K562 (cell line): ENCODE measurements around the gene TACR2. TPM values are rescaled to one million over a fixed set of nuclear protein-coding genes. Genes with fewer than 3 reads are reported as not detected.

Experiments
- ATAC-seq: fragments of 200-7000 bp; cut with Tn5 transposase; 3 replicates; pipeline ENCODE4 v1.9.1; 2020; ENCODE audit warnings: moderate library complexity
- BruUV-seq: library from RNA; stranded (reverse); fragments of 400-500 nt; replicated peaks from 2 replicates; lab custom pipeline; 2021; lab: Mats Ljungman, UMichigan
- CTCF ChIA-PET: fragments of 300-600 bp; formaldehyde crosslinking; extraction: SDS; loops from one replicate; lab custom pipeline; 2021; ENCODE audit warnings: low intra/inter-chr PET ratio; lab: Yijun Ruan, JAX
- POLR2A ChIA-PET: fragments of 300-600, 350-650 bp; sonication (Branson Sonifier 250); formaldehyde crosslinking; extraction: SDS; loops from one replicate; lab custom pipeline; 2021; ENCODE audit warnings: antibody characterized with exemption, inconsistent platforms; lab: Yijun Ruan, JAX
- DNase-seq, 4 experiments: peaks; one replicate each; pipeline versions ENCODE4 v3.0.0 to v3.0.0-alpha.2; 2011 to 2018; ENCODE audit warnings: low spot score in 3 of 4, mixed read lengths in 3 of 4; ENCODE audit errors: extremely low read depth in 1 of 4
- FAIRE-seq: peaks from 2 replicates; lab custom pipeline; 2011; peaks lifted over from hg19 to GRCh38; lab: Jason Lieb, UNC
- H2AFZ ChIP-seq: 2 replicates; pipeline ENCODE4 v1.6.0; 2011; ENCODE audit warnings: low read depth, low read length, control low read depth, inconsistent platforms
- H3K27ac ChIP-seq: fragments of 200-600 bp; 3 replicates; pipeline ENCODE4 v1.8.0; 2011; ENCODE audit warnings: low read depth, mild to moderate bottlenecking, control low read depth, inconsistent platforms, low read length, moderate library complexity, mixed read lengths; ENCODE audit errors: extremely low read depth
- H3K27me3 ChIP-seq, 2 experiments: fragments of 300-600 bp in 1 of 2; 2 replicates in 1 of 2; 3 replicates in 1 of 2; pipeline versions ENCODE4 v1.6.0 to v1.8.0; 2011; ENCODE audit warnings: inconsistent platforms in 2 of 2, low read length in 2 of 2, mild to moderate bottlenecking in 1 of 2, mixed read lengths in 1 of 2, moderate library complexity in 1 of 2; ENCODE audit not compliant: control insufficient read depth in 2 of 2, insufficient read depth in 2 of 2
- H3K36me3 ChIP-seq: fragments of 300-600 bp; 3 replicates; pipeline ENCODE4 v1.8.0; 2011; ENCODE audit warnings: mild to moderate bottlenecking, low read length, inconsistent platforms; ENCODE audit not compliant: control insufficient read depth, insufficient read depth
- H3K4me1 ChIP-seq, 2 experiments: fragments of 200-600 bp in 1 of 2; replicated peaks in 1 of 2; 2 replicates in 1 of 2; 3 replicates in 1 of 2; pipeline versions ENCODE4 v1.5.1 to v1.8.0; 2011; ENCODE audit warnings: inconsistent platforms in 2 of 2, low read length in 2 of 2, mild to moderate bottlenecking in 1 of 2, mixed read lengths in 1 of 2, moderate library complexity in 1 of 2; ENCODE audit not compliant: control insufficient read depth in 2 of 2, insufficient read depth in 2 of 2
- H3K4me2 ChIP-seq: 2 replicates; pipeline ENCODE4 v1.6.1; 2011; ENCODE audit warnings: low read length, control low read depth, inconsistent platforms, mixed read lengths; ENCODE audit not compliant: insufficient read depth
- H3K4me3 ChIP-seq: fragments of 200-600 bp; sonication (generic), shearing (Covaris generic); 2 replicates; pipeline ENCODE4 v1.5.1; 2016; ENCODE audit warnings: control low read depth, inconsistent platforms
- H3K79me2 ChIP-seq: fragments of 200-600 bp; 3 replicates; pipeline ENCODE4 v1.8.0; 2011; ENCODE audit warnings: low read length, inconsistent platforms; ENCODE audit not compliant: control insufficient read depth, insufficient read depth
- H3K9ac ChIP-seq, 2 experiments: 2 replicates each; pipeline versions ENCODE4 v1.6.0 to v1.6.1; 2011; ENCODE audit warnings: low read depth in 2 of 2, low read length in 2 of 2, control low read depth in 1 of 2, inconsistent platforms in 1 of 2, mild to moderate bottlenecking in 1 of 2, mixed read lengths in 1 of 2; ENCODE audit not compliant: insufficient read depth in 1 of 2
- H3K9me1 ChIP-seq: one replicate; pipeline ENCODE4 v1.6.0; 2011; ENCODE audit warnings: inconsistent platforms, mild to moderate bottlenecking, low read length, moderate library complexity; ENCODE audit not compliant: control insufficient read depth, insufficient read depth
- H3K9me3 ChIP-seq: replicated peaks from 2 replicates; pipeline ENCODE4 v1.5.1; 2011; ENCODE audit warnings: low read depth, low read length, inconsistent platforms; ENCODE audit not compliant: control insufficient read depth, insufficient read depth
- H4K20me1 ChIP-seq: replicated peaks from 2 replicates; pipeline ENCODE4 v1.6.1; 2011; ENCODE audit warnings: low read length, inconsistent platforms, mixed read lengths; ENCODE audit not compliant: control insufficient read depth, insufficient read depth
- ATF3 ChIP-seq, 2 experiments: fragments of 450-650 bp in 1 of 2; sonication (generic) in 1 of 2; formaldehyde crosslinking in 1 of 2; IDR thresholded peaks in 1 of 2; conservative IDR thresholded peaks in 1 of 2; 2 replicates each; pipeline versions ENCODE4 v1.6.1 to v1.8.1; 2016 to 2023; ENCODE audit warnings: mild to moderate bottlenecking in 2 of 2, moderate library complexity in 2 of 2, inconsistent platforms in 1 of 2, missing genetic modification reagents in 1 of 2
- ELF1 ChIP-seq: fragments of 200-800 bp; sonication (Bioruptor generic); IDR thresholded peaks from 2 replicates; pipeline ENCODE4 v1.6.1; 2016; ENCODE audit warnings: missing genetic modification characterization, missing compliant biosample characterization
- ELK3 ChIP-seq: fragments of 450-650 bp; formaldehyde crosslinking; IDR thresholded peaks from 2 replicates; pipeline ENCODE4 v1.4.0; 2020; ENCODE audit warnings: mild to moderate bottlenecking
- FIP1L1 ChIP-seq: fragments of 200-400 bp; formaldehyde crosslinking; IDR thresholded peaks from 2 replicates; pipeline ENCODE4 v1.6.1; 2018; ENCODE audit warnings: mild to moderate bottlenecking, low read depth, low read length; ENCODE audit not compliant: poor library complexity, severe bottlenecking
- IRF2 ChIP-seq: sonication (generic); formaldehyde crosslinking; IDR thresholded peaks from 2 replicates; pipeline ENCODE4 v1.8.1; 2022; ENCODE audit warnings: mild to moderate bottlenecking, missing genetic modification reagents
- MYBL2 ChIP-seq, 2 experiments: fragments of 450-650 bp in 1 of 2; sonication (generic) in 1 of 2; formaldehyde crosslinking in 1 of 2; IDR thresholded peaks; 2 replicates each; pipeline versions ENCODE4 v1.6.1 to v1.8.1; 2017 to 2022; ENCODE audit warnings: borderline replicate concordance in 1 of 2, inconsistent platforms in 1 of 2, low read depth in 1 of 2, mild to moderate bottlenecking in 1 of 2, missing genetic modification reagents in 1 of 2, moderate library complexity in 1 of 2
- POLR2B ChIP-seq: fragments of 450-650 bp; IDR thresholded peaks from 2 replicates; pipeline ENCODE4 v1.6.1; 2018; ENCODE audit warnings: low read depth; ENCODE audit not compliant: partially characterized antibody
- PREB ChIP-seq: sonication (generic); formaldehyde crosslinking; IDR thresholded peaks from 2 replicates; pipeline ENCODE4 v1.8.1; 2023; ENCODE audit warnings: mild to moderate bottlenecking, missing genetic modification reagents
- SRSF7 ChIP-seq: fragments of 200-400 bp; formaldehyde crosslinking; optimal IDR thresholded peaks from 2 replicates; pipeline ENCODE3; 2017; ENCODE audit warnings: mild to moderate bottlenecking, low read depth, low read length
- ZBTB5 ChIP-seq: fragments of 450-650 bp; IDR thresholded peaks from 2 replicates; pipeline ENCODE4 v1.6.1; 2017; ENCODE audit warnings: antibody characterized with exemption
- ZNF143 ChIP-seq: sonication (generic); formaldehyde crosslinking; IDR thresholded peaks from 2 replicates; pipeline ENCODE4 v1.9.0; 2022; ENCODE audit warnings: mild to moderate bottlenecking, missing genetic modification reagents
- ZNF263 ChIP-seq: sonication (generic); formaldehyde crosslinking; IDR thresholded peaks from 2 replicates; pipeline ENCODE4 v1.8.0; 2022; ENCODE audit warnings: mild to moderate bottlenecking, missing genetic modification reagents, borderline replicate concordance
- ZNF311 ChIP-seq: fragments of 250-450 bp; sonication (Bioruptor Pico); IDR thresholded peaks from 2 replicates; pipeline ENCODE4 v1.4.0; 2020; ENCODE audit warnings: mild to moderate bottlenecking, moderate library complexity
- ZNF431 ChIP-seq: sonication (generic); formaldehyde crosslinking; IDR thresholded peaks from 2 replicates; pipeline ENCODE4 v1.8.0; 2022; ENCODE audit warnings: mild to moderate bottlenecking, missing genetic modification reagents
- ZNF695 ChIP-seq: fragments of 450-650 bp; formaldehyde crosslinking; IDR thresholded peaks from 2 replicates; pipeline ENCODE4 v1.4.0; 2020; ENCODE audit warnings: mild to moderate bottlenecking, moderate library complexity
- WGBS: fragments of 100-300 bp; shearing (Covaris generic); methylation state at CpG from one replicate; pipeline ENCODE4 v1.1.6; 2016; ENCODE audit warnings: low coverage, mixed read lengths; ENCODE audit not compliant: insufficient coverage; ENCODE audit errors: missing lambda C conversion rate; 5-methylcytosine and 5-hydroxymethylcytosine counted together
- in situ Hi-C: fragments of 300-500 bp; cut with MboI; formaldehyde crosslinking; loops from 4 replicates; pipeline ENCODE4 v1.15.0; 2018; ENCODE audit warnings: inconsistent platforms, mixed read lengths
- intact Hi-C: fragments of 100-400 bp; cut with micrococcal nuclease; formaldehyde crosslinking; loops from 2 replicates; pipeline ENCODE4 v1.14.2; 2022
- polyA plus RNA-seq, 8 experiments: library from polyadenylated mRNA; depleted of rRNA in 4 of 8; stranded (reverse) in 5 of 8; unstranded in 3 of 8; fragments of >200 nt; fragmentation: Nextera tagmentation in 2 of 8; fragmentation: Illumina TruSeq in 1 of 8; extraction: Ambion mirVana in 2 of 8; extraction: Trizol in 1 of 8; gene quantifications; 2 replicates each; pipeline versions ENCODE4 v1.2.1 to v1.2.3, GENCODE V29; 2011 to 2014; ENCODE audit warnings: inconsistent platforms in 1 of 8, missing spikeins in 1 of 8
- total RNA-seq, 7 experiments: library from RNA; depleted of rRNA in 6 of 7; stranded (reverse); fragments of >200 nt in 6 of 7; fragmentation: Illumina TruSeq in 2 of 7; extraction: Trizol in 2 of 7; gene quantifications; 2 replicates each; pipeline versions ENCODE4 v1.2.1 to v1.2.3, GENCODE V29; 2011 to 2021; ENCODE audit warnings: low replicate concordance in 1 of 7

TACR2 gene
- total and polyA plus RNA-seq, 9 of the 15 experiments (the other 6 are each of a cell fraction or from before 2014, with no cell fraction given), result not detected

GRCh38 chr10:69463886-69464285, 47.2 kb upstream of the TACR2 start:
- Histone ChIP-seq H3K36me3 (no peaks in the 10 kb centered on the region), H3K9me3 (no peaks in the 10 kb centered on the region), H3K79me2 (no peaks in the 10 kb centered on the region), H3K9ac (no peak overlapping the region), H2AFZ (no peak overlapping the region), H3K9me1 (no peaks in the 10 kb centered on the region), H4K20me1 (no peaks in the 10 kb centered on the region), H3K27me3 (peaks cover 0 to 17% of the 10 kb centered on the region in 2 experiments; a peak in 2 of 5 replicates), H3K4me3 (no peak overlapping the region), H3K4me1 (peaks cover 6 to 8% of the 10 kb centered on the region in 2 experiments), H3K4me2 (no peak overlapping the region), H3K27ac (no peak overlapping the region)
- intact Hi-C loops (no loop called here), in situ Hi-C loops (no loop called here)
- POLR2A ChIA-PET, result interaction anchor here (0.7 to 1.5 kb wide), 2 partner anchors 11 to 889 kb away, joined by 3 read pairs; no protein-coding TSS in a partner anchor
- ATAC-seq (no peak), DNase-seq (no peak), FAIRE-seq (no peak)
- WGBS, result 17% methylated on average over 6 of the region's 6 CpGs
- CTCF ChIA-PET, result no interaction called here
- BruUV-seq, result no TSS peak
- TF ChIP-seq ZBTB5 (no peak), SRSF7 (no peak), ELF1 (tag) (no peak), ZNF311 (CRISPR knock-in tag) (no peak), POLR2B (no peak), PREB (CRISPR knock-in tag) (no peak), ATF3 (IDR thresholded peaks at IDR 0.05) (no peak), ATF3 (CRISPR knock-in tag; conservative IDR thresholded peaks at IDR 0.05) (no peak), ZNF695 (CRISPR knock-in tag) (no peak), ZNF143 (CRISPR knock-in tag) (no peak), ZNF431 (CRISPR knock-in tag) (no peak), ELK3 (CRISPR knock-in tag) (no peak), FIP1L1 (no peak), ZNF263 (CRISPR knock-in tag) (no peak), MYBL2 (IDR thresholded peaks at IDR 0.05; ENCODE audit: low read depth) (no peak), MYBL2 (CRISPR knock-in tag; IDR thresholded peaks at IDR 0.05; ENCODE audit: borderline replicate concordance) (no peak), IRF2 (CRISPR knock-in tag) (no peak)
